Fibroblast of the aortic adventitia (primary cell): ENCODE measurements around the gene BICD2. TPM values are rescaled to one million over a fixed set of nuclear protein-coding genes. Genes with fewer than 3 reads are reported as not detected.
"Not testable (repeated sequence)": the region's sequence is repeated elsewhere in the genome, so short reads cannot be mapped to it uniquely, and the experiment has no call there.

Experiments
- DNase-seq: peaks from one replicate; pipeline ENCODE4 v3.0.0-alpha.2; 2010; ENCODE audit warnings: low read depth
- H3K4me3 ChIP-seq: 2 replicates; pipeline ENCODE4 v1.5.1; 2011; ENCODE audit warnings: low read depth, mild to moderate bottlenecking, control low read depth, low read length, moderate library complexity
- CTCF ChIP-seq: IDR thresholded peaks from 2 replicates; pipeline ENCODE4 v1.5.1; 2011; ENCODE audit warnings: mild to moderate bottlenecking, low read length, control low read depth, inconsistent platforms; ENCODE audit not compliant: insufficient read depth
- total RNA-seq: library from RNA; depleted of rRNA; stranded (reverse); fragments of >200 nt; gene quantifications from 2 replicates; pipeline ENCODE4 v1.2.3, GENCODE V29; 2012; ENCODE audit warnings: low replicate concordance

BICD2 gene
- 24.4 and 39.7 TPM in 2 replicates for total RNA-seq

GRCh38 chr9:92764381-92764987, at the start of gene BICD2:
BICD2 (minus strand) TSS chr9:92764833; CDS start chr9:92764744, 89 bp downstream.
- peak within 1 kb of the TSS; percentile 95 for H3K4me3 ChIP-seq
- no peak for TF ChIP-seq CTCF
- DNase-seq: no peak

- H3K4me3 ChIP-seq, DNase-seq: not testable (repeated sequence)
Measured at GRCh38 chr9:92809629-92810326, 45.1 kb upstream of the BICD2 start.

- DNase-seq: peak; percentile 70
- TF ChIP-seq CTCF: peak; percentile 41
- H3K4me3 ChIP-seq: peak overlapping the region; percentile 50
Measured at GRCh38 chr9:92808726-92809451, 44.3 kb upstream of the BICD2 start.

- no peak for DNase-seq
- no peak overlapping the region for H3K4me3 ChIP-seq
- no peak for TF ChIP-seq CTCF
Measured at GRCh38 chr9:92807757-92808725, 43.4 kb upstream of the BICD2 start.

- no peak overlapping the region for H3K4me3 ChIP-seq
- no peak for DNase-seq
- TF ChIP-seq CTCF: no peak
Measured at GRCh38 chr9:92807031-92807756, 42.6 kb upstream of the BICD2 start.

GRCh38 chr9:92804727-92805126, 40.1 kb upstream of the BICD2 start:
- H3K4me3 ChIP-seq: no peak overlapping the region
- TF ChIP-seq CTCF: no peak
- no peak for DNase-seq
